Nephron progenitor cell (in vitro differentiated cells): ENCODE results near the gene UBAC2.
A peak's percentile ranks its signal among the peaks of the same experiment; 100 is the strongest.

Experiments used
- DNase-seq: peaks from one replicate; pipeline ENCODE4 v3.0.0; 2021
- H3K27ac Mint-ChIP-seq: 2 replicates; pipeline ENCODE4 v1.8.0; 2021; ENCODE audit warnings: mild to moderate bottlenecking, moderate library complexity, mixed read lengths
- H3K27me3 Mint-ChIP-seq: 2 replicates; pipeline ENCODE4 v1.8.0; 2021; ENCODE audit warnings: mild to moderate bottlenecking, low read depth, mixed read lengths; ENCODE audit not compliant: poor library complexity
- H3K36me3 Mint-ChIP-seq: 2 replicates; pipeline ENCODE4 v1.8.0; 2021; ENCODE audit warnings: low read depth, mixed read lengths
- H3K4me1 Mint-ChIP-seq: 2 replicates; pipeline ENCODE4 v1.8.0; 2021; ENCODE audit warnings: mixed read lengths
- H3K4me3 Mint-ChIP-seq: 2 replicates; pipeline ENCODE4 v1.8.0; 2021; ENCODE audit warnings: mild to moderate bottlenecking, moderate library complexity, mixed read lengths
- H3K9me3 Mint-ChIP-seq: 2 replicates; pipeline ENCODE4 v1.8.0; 2021; ENCODE audit warnings: mild to moderate bottlenecking, moderate library complexity, mixed read lengths
- CTCF ChIP-seq: fragments of 200-600 bp; sonication (generic); IDR thresholded peaks from 2 replicates; pipeline ENCODE4 v1.5.0; 2021; ENCODE audit warnings: antibody characterized with exemption

The UBAC2 gene

GRCh38 chr13:99417201-99418102 lies 216.8 kb downstream of the UBAC2 start:
- H3K4me3 Mint-ChIP-seq, result peak overlapping the region; percentile 45
- H3K36me3 Mint-ChIP-seq, result no peaks in the 10 kb centered on the region
- DNase-seq, result peak; percentile 38
- H3K27me3 Mint-ChIP-seq, result peaks cover 4% of the 10 kb centered on the region
- no peaks in the 10 kb centered on the region for H3K9me3 Mint-ChIP-seq
- no peak overlapping the region for H3K27ac Mint-ChIP-seq
- peaks cover 22% of the 10 kb centered on the region for H3K4me1 Mint-ChIP-seq
- no peak for TF ChIP-seq CTCF

GRCh38 chr13:99418103-99418842 lies 217.6 kb downstream of the UBAC2 start:
- no peak for DNase-seq
- Mint-ChIP-seq H3K27me3 (peaks cover 7% of the 10 kb centered on the region), H3K9me3 (no peaks in the 10 kb centered on the region), H3K36me3 (no peaks in the 10 kb centered on the region), H3K4me1 (peaks cover 22% of the 10 kb centered on the region), H3K4me3 (no peak overlapping the region), H3K27ac (no peak overlapping the region)
- no peak for TF ChIP-seq CTCF

DNA sequence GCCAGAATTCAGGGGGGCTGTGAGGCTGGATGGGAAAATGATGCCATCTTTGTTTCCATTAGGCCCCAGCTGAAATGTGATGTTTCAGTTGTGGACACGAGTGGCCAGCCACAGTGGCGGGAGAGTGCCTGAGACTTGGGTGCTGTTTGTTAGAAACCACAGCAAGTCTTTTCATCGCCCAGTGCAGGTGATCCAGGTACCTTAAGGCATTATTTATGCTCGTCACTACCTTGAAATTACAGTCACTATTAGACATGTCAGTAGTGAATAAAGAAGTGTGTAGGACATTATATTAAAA lies 218.1 kb downstream of the UBAC2 start:
- DNase-seq, result no peak
- Mint-ChIP-seq H3K27me3 (peaks cover 9% of the 10 kb centered on the region), H3K4me1 (peaks cover 22% of the 10 kb centered on the region), H3K4me3 (no peak overlapping the region), H3K27ac (no peak overlapping the region), H3K36me3 (no peaks in the 10 kb centered on the region), H3K9me3 (no peaks in the 10 kb centered on the region)
- TF ChIP-seq CTCF, result no peak

GRCh38 chr13:99419591-99420243 lies 219.1 kb downstream of the UBAC2 start:
- no peak for TF ChIP-seq CTCF
- Mint-ChIP-seq H3K27me3 (peaks cover 11% of the 10 kb centered on the region), H3K4me1 (peaks cover 22% of the 10 kb centered on the region), H3K27ac (no peak overlapping the region), H3K4me3 (no peak overlapping the region), H3K9me3 (no peaks in the 10 kb centered on the region), H3K36me3 (no peaks in the 10 kb centered on the region)
- no peak for DNase-seq

DNA sequence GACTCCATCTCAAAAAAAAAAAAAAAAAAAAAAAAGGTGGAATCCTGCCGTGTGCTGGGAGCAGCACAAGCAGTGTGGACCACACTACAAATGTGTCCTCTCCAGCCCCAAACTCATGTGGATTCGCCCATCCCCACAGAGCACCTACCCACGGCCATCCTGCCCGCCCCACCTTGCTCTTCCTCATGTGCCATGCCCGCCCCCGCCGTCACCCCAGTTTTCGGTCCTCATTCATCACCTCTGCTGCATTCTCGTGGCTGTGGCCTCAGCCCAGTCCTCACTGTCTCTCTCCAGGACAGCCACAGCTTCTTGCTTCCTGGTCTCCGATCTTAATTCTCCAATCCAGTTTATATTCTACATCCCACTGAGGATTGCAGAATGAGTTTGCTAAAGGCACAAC lies 220.6 kb downstream of the UBAC2 start:
- Mint-ChIP-seq H3K4me1 (peaks cover 22% of the 10 kb centered on the region), H3K4me3 (no peak overlapping the region), H3K9me3 (no peaks in the 10 kb centered on the region), H3K27ac (no peak overlapping the region), H3K27me3 (peaks cover 14% of the 10 kb centered on the region), H3K36me3 (no peaks in the 10 kb centered on the region)
- TF ChIP-seq CTCF, result no peak
- no peak for DNase-seq
